Measurements from ENCODE around the gene GPER1. TPM values are rescaled to one million over a fixed set of nuclear protein-coding genes. Genes with fewer than 3 reads are reported as not detected.

Gene GPER1
- total RNA-seq, 2 donors from 2014 or later, result not detected

- no peak for DNase-seq (ENCODE audit: low spot score in 2 of 2)
- H3K27ac Mint-ChIP-seq, result no peak overlapping the region
- peaks cover 1 to 10% of the 10 kb centered on the region in 2 donors for H3K36me3 Mint-ChIP-seq
- H3K9me3 Mint-ChIP-seq, result peaks cover 0 to under 1% of the 10 kb centered on the region in 2 donors
- no peak for ATAC-seq
Measured at GRCh38 chr7:1092806-1093501, 5.0 kb downstream of the GPER1 start.

GRCh38 chr7:1093502-1093843, 5.6 kb downstream of the GPER1 start:
- Mint-ChIP-seq H3K36me3 (peaks cover 6 to 15% of the 10 kb centered on the region in 2 donors), H3K9me3 (peaks cover 0 to 4% of the 10 kb centered on the region in 2 donors), H3K27ac (no peak overlapping the region)
- no peak for DNase-seq (ENCODE audit: low spot score in 2 of 2)
- ATAC-seq, result no peak

GRCh38 chr7:1093916-1094508, 6.1 kb downstream of the GPER1 start:
- ATAC-seq (no peak), DNase-seq (ENCODE audit: low spot score in 2 of 2) (no peak)
- Mint-ChIP-seq H3K9me3 (peaks cover 0 to 4% of the 10 kb centered on the region in 2 donors), H3K27ac (no peak overlapping the region), H3K36me3 (peaks cover 6 to 16% of the 10 kb centered on the region in 2 donors)

GRCh38 chr7:1094870-1095269, 7.0 kb downstream of the GPER1 start:
- no peak for ATAC-seq
- no peak for DNase-seq (ENCODE audit: low spot score in 2 of 2)
- H3K27ac Mint-ChIP-seq, result no peak overlapping the region
- peaks cover 0 to 4% of the 10 kb centered on the region in 2 donors for H3K9me3 Mint-ChIP-seq
- H3K36me3 Mint-ChIP-seq, result peaks cover 6 to 16% of the 10 kb centered on the region in 2 donors

- ATAC-seq (no peak), DNase-seq (ENCODE audit: low spot score in 2 of 2) (no peak)
- Mint-ChIP-seq H3K27ac (no peak overlapping the region), H3K36me3 (peaks cover 6 to 16% of the 10 kb centered on the region in 2 donors), H3K9me3 (peaks cover 0 to 4% of the 10 kb centered on the region in 2 donors)
Measured at GRCh38 chr7:1095621-1096155, 7.8 kb downstream of the GPER1 start.

- no peak overlapping the region for H3K27ac Mint-ChIP-seq
- H3K36me3 Mint-ChIP-seq, result peaks cover 6 to 16% of the 10 kb centered on the region in 2 donors
- ATAC-seq, result no peak
- no peak for DNase-seq (ENCODE audit: low spot score in 2 of 2)
- peaks cover 0 to 4% of the 10 kb centered on the region in 2 donors for H3K9me3 Mint-ChIP-seq
Measured at GRCh38 chr7:1096156-1097119, 8.5 kb downstream of the GPER1 start.

- H3K36me3 Mint-ChIP-seq, result peaks cover 6 to 16% of the 10 kb centered on the region in 2 donors
- DNase-seq (ENCODE audit: low spot score in 2 of 2), result no peak
- no peak for ATAC-seq
- H3K9me3 Mint-ChIP-seq, result peaks cover 0 to 4% of the 10 kb centered on the region in 2 donors
- H3K27ac Mint-ChIP-seq, result no peak overlapping the region
Measured at GRCh38 chr7:1097120-1097504, 9.2 kb downstream of the GPER1 start.

GRCh38 chr7:1098243-1099153, 10.6 kb downstream of the GPER1 start:
- no peak for ATAC-seq
- Mint-ChIP-seq H3K9me3 (peaks cover 0 to 4% of the 10 kb centered on the region in 2 donors), H3K36me3 (peaks cover 6 to 16% of the 10 kb centered on the region in 2 donors), H3K27ac (no peak overlapping the region)
- DNase-seq (ENCODE audit: low spot score in 2 of 2), result no peak

GRCh38 chr7:1099154-1099542, 11.2 kb downstream of the GPER1 start:
- no peak for DNase-seq (ENCODE audit: low spot score in 2 of 2)
- ATAC-seq, result no peak
- H3K36me3 Mint-ChIP-seq, result peaks cover 6 to 16% of the 10 kb centered on the region in 2 donors

GRCh38 chr7:1099637-1100036, 11.7 kb downstream of the GPER1 start:
- DNase-seq (ENCODE audit: low spot score in 2 of 2) (no peak), ATAC-seq (no peak)
- Mint-ChIP-seq H3K27ac (no peak overlapping the region), H3K36me3 (peaks cover 6 to 16% of the 10 kb centered on the region in 2 donors), H3K9me3 (peaks cover 0 to 4% of the 10 kb centered on the region in 2 donors)

More at GRCh38 chr7:1099154-1099542, 11.2 kb downstream of the GPER1 start:
- peaks cover 0 to 4% of the 10 kb centered on the region in 2 donors for H3K9me3 Mint-ChIP-seq
- H3K27ac Mint-ChIP-seq, result peak overlapping the region in 1 of 2 donors; percentile 88

- ATAC-seq, result no peak
- peaks cover 6 to 16% of the 10 kb centered on the region in 2 donors for H3K36me3 Mint-ChIP-seq
- DNase-seq (ENCODE audit: low spot score in 2 of 2), result no peak
- H3K27ac Mint-ChIP-seq, result no peak overlapping the region
- peaks cover 0 to 4% of the 10 kb centered on the region in 2 donors for H3K9me3 Mint-ChIP-seq
Measured at GRCh38 chr7:1100386-1100785, 12.5 kb downstream of the GPER1 start.

- H3K9me3 Mint-ChIP-seq, result peaks cover 0 to 4% of the 10 kb centered on the region in 2 donors
- ATAC-seq (no peak), DNase-seq (ENCODE audit: low spot score in 2 of 2) (no peak)
- H3K36me3 Mint-ChIP-seq, result peaks cover 6 to 16% of the 10 kb centered on the region in 2 donors
- H3K27ac Mint-ChIP-seq, result no peak overlapping the region
Measured at GRCh38 chr7:1100834-1101562, 13.1 kb downstream of the GPER1 start.

GRCh38 chr7:1101563-1102431, 13.9 kb downstream of the GPER1 start:
- peaks cover 6 to 16% of the 10 kb centered on the region in 2 donors for H3K36me3 Mint-ChIP-seq
- DNase-seq (ENCODE audit: low spot score in 2 of 2) (no peak), ATAC-seq (no peak)
- H3K9me3 Mint-ChIP-seq, result peaks cover 0 to 4% of the 10 kb centered on the region in 2 donors
- no peak overlapping the region for H3K27ac Mint-ChIP-seq

- ATAC-seq, result peak; percentile 67 to 89
- Mint-ChIP-seq H3K27ac (peak overlapping the region in 1 of 2 donors; percentile 41), H3K9me3 (peaks cover 0 to 2% of the 10 kb centered on the region in 2 donors), H3K36me3 (peaks cover 2 to 3% of the 10 kb centered on the region in 2 donors)
- DNase-seq (ENCODE audit: low spot score in 2 of 2), result peak in 1 of 2 donors; percentile 29
Measured at GRCh38 chr7:1103009-1103788, 15.3 kb downstream of the GPER1 start.
